Measurements from ENCODE around the gene HMGN3. TPM values are rescaled to one million over a fixed set of nuclear protein-coding genes. Genes with fewer than 3 reads are reported as not detected.
A peak's percentile ranks its signal among the peaks of the same experiment; 100 is the strongest.
"Not testable (repeated sequence)": the region's sequence is repeated elsewhere in the genome, so short reads cannot be mapped to it uniquely, and the experiment has no call there.

The HMGN3 gene
- total RNA-seq, 1 donor from 2014 or later, result 14.2 TPM

GRCh38 chr6:79266051-79266450 lies 31.6 kb upstream of the HMGN3 start:
- DNase-seq (ENCODE audit: low read depth), result peak; percentile 56
- no peak overlapping the region for H3K4me3 ChIP-seq (ENCODE audit: low read depth, low read length)
- no peak for FAIRE-seq
- no peak for TF ChIP-seq CTCF (IDR thresholded peaks at IDR 0.05; ENCODE audit: insufficient read depth, low read length, severe bottlenecking)
- no peaks in the 10 kb centered on the region for H3K27me3 ChIP-seq (ENCODE audit: control insufficient read depth, insufficient read depth, low read length)
- H3K36me3 ChIP-seq (ENCODE audit: control insufficient read depth, insufficient read depth, low read length), result no peaks in the 10 kb centered on the region

GRCh38 chr6:79263359-79263758 lies 28.9 kb upstream of the HMGN3 start:
- no peak overlapping the region for H3K4me3 ChIP-seq (ENCODE audit: low read depth, low read length)
- no peak for TF ChIP-seq CTCF (IDR thresholded peaks at IDR 0.05; ENCODE audit: insufficient read depth, low read length, severe bottlenecking)
- H3K27me3 ChIP-seq (ENCODE audit: control insufficient read depth, insufficient read depth, low read length), result no peaks in the 10 kb centered on the region
- no peak for FAIRE-seq
- no peak for DNase-seq (ENCODE audit: low read depth)
- H3K36me3 ChIP-seq (ENCODE audit: control insufficient read depth, insufficient read depth, low read length), result no peaks in the 10 kb centered on the region

- FAIRE-seq, result no peak
- no peak overlapping the region for H3K4me3 ChIP-seq (ENCODE audit: low read depth, low read length)
- no peak for DNase-seq (ENCODE audit: low read depth)
- no peak for TF ChIP-seq CTCF (IDR thresholded peaks at IDR 0.05; ENCODE audit: insufficient read depth, low read length, severe bottlenecking)
- H3K27me3 ChIP-seq (ENCODE audit: control insufficient read depth, insufficient read depth, low read length), result no peaks in the 10 kb centered on the region
- H3K36me3 ChIP-seq (ENCODE audit: control insufficient read depth, insufficient read depth, low read length), result no peaks in the 10 kb centered on the region
These were observed 27.2 kb upstream of the HMGN3 start for GRCh38 chr6:79261666-79262065.

- FAIRE-seq, result no peak
- TF ChIP-seq CTCF (IDR thresholded peaks at IDR 0.05; ENCODE audit: insufficient read depth, low read length, severe bottlenecking), result no peak
- no peak overlapping the region for H3K4me3 ChIP-seq (ENCODE audit: low read depth, low read length)
- no peak for DNase-seq (ENCODE audit: low read depth)
- no peaks in the 10 kb centered on the region for H3K36me3 ChIP-seq (ENCODE audit: control insufficient read depth, insufficient read depth, low read length)
- no peaks in the 10 kb centered on the region for H3K27me3 ChIP-seq (ENCODE audit: control insufficient read depth, insufficient read depth, low read length)
These were observed 26.3 kb upstream of the HMGN3 start for GRCh38 chr6:79260772-79261171.

- Histone ChIP-seq H3K27me3 (ENCODE audit: control insufficient read depth, insufficient read depth, low read length) (no peaks in the 10 kb centered on the region), H3K4me3 (ENCODE audit: low read depth, low read length) (no peak overlapping the region), H3K36me3 (ENCODE audit: control insufficient read depth, insufficient read depth, low read length) (no peaks in the 10 kb centered on the region)
- TF ChIP-seq CTCF (IDR thresholded peaks at IDR 0.05; ENCODE audit: insufficient read depth, low read length, severe bottlenecking), result no peak
- FAIRE-seq (no peak), DNase-seq (ENCODE audit: low read depth) (peak; percentile 86)
These were observed 23.1 kb upstream of the HMGN3 start for GRCh38 chr6:79257381-79258205.

GRCh38 chr6:79256770-79257169 lies 22.3 kb upstream of the HMGN3 start:
- not testable (repeated sequence) for DNase-seq (ENCODE audit: low read depth); FAIRE-seq; H3K27me3 ChIP-seq (ENCODE audit: control insufficient read depth, insufficient read depth, low read length); H3K4me3 ChIP-seq (ENCODE audit: low read depth, low read length); H3K36me3 ChIP-seq (ENCODE audit: control insufficient read depth, insufficient read depth, low read length)

GRCh38 chr6:79255086-79255485 lies 20.6 kb upstream of the HMGN3 start:
- H3K36me3 ChIP-seq (ENCODE audit: control insufficient read depth, insufficient read depth, low read length); H3K4me3 ChIP-seq (ENCODE audit: low read depth, low read length); FAIRE-seq; DNase-seq (ENCODE audit: low read depth); H3K27me3 ChIP-seq (ENCODE audit: control insufficient read depth, insufficient read depth, low read length): not testable (repeated sequence)
